Liver (tissue), 3 donors: ENCODE results near the gene C12orf57.

Experiments used
- CTCF ChIP-seq: fragments of 150-350 bp; IDR thresholded peaks from 2 replicates; pipeline ENCODE4 v1.5.1; 2017; ENCODE audit warnings: improper control_type of control experiment, low read depth, low read length; ENCODE audit not compliant: missing input control
- EGR1 ChIP-seq, 2 donors: IDR thresholded peaks; 2 replicates each; pipeline ENCODE4 v1.6.1; 2016 to 2018; ENCODE audit warnings: antibody characterized with exemption in 2 of 2, low read depth in 2 of 2
- FOXA1 ChIP-seq: IDR thresholded peaks from 2 replicates; pipeline ENCODE4 v1.6.1; 2016; ENCODE audit warnings: antibody characterized with exemption
- GABPA ChIP-seq, 2 donors: IDR thresholded peaks in 1 of 2; conservative IDR thresholded peaks in 1 of 2; 2 replicates each; pipeline ENCODE4 v1.6.1; 2016; ENCODE audit warnings: antibody characterized with exemption in 2 of 2, mild to moderate bottlenecking in 1 of 2, moderate library complexity in 1 of 2
- HNF4G ChIP-seq: IDR thresholded peaks from 2 replicates; pipeline ENCODE4 v1.6.1; 2016; ENCODE audit warnings: antibody characterized with exemption
- JUND ChIP-seq, 2 donors: IDR thresholded peaks; 2 replicates each; pipeline ENCODE4 v1.6.1; 2016; ENCODE audit warnings: antibody characterized with exemption in 2 of 2
- REST ChIP-seq: IDR thresholded peaks from 2 replicates; pipeline ENCODE4 v1.6.1; 2016; ENCODE audit warnings: antibody characterized with exemption, mild to moderate bottlenecking
- SP1 ChIP-seq: IDR thresholded peaks from 2 replicates; pipeline ENCODE4 v1.6.1; 2018; ENCODE audit warnings: antibody characterized with exemption, mild to moderate bottlenecking
- TAF1 ChIP-seq: conservative IDR thresholded peaks from 2 replicates; pipeline ENCODE4 v1.6.1; 2016; ENCODE audit warnings: antibody characterized with exemption, mild to moderate bottlenecking
- YY1 ChIP-seq: IDR thresholded peaks from 2 replicates; pipeline ENCODE4 v1.6.1; 2016; ENCODE audit warnings: antibody characterized with exemption, mild to moderate bottlenecking
- ZBTB33 ChIP-seq: IDR thresholded peaks from 2 replicates; pipeline ENCODE4 v1.6.1; 2016; ENCODE audit warnings: antibody characterized with exemption
- TF ChIP-seq, protein P1 (sequence below): IDR thresholded peaks from 2 replicates; pipeline ENCODE4 v1.6.1; 2016; ENCODE audit warnings: antibody characterized with exemption
- TF ChIP-seq, protein P2 (sequence below): IDR thresholded peaks from 2 replicates; pipeline ENCODE4 v1.6.1; 2016; ENCODE audit warnings: antibody characterized with exemption
- donor health status: healthy.
- donor health status: healthy.

- TF ChIP-seq CTCF = no peak
- no peak for TF ChIP-seq FOXA1
- TF ChIP-seq TAF1 = no peak
- TF ChIP-seq, protein P1, sequence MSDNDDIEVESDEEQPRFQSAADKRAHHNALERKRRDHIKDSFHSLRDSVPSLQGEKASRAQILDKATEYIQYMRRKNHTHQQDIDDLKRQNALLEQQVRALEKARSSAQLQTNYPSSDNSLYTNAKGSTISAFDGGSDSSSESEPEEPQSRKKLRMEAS = no peak
- TF ChIP-seq, protein P2, sequence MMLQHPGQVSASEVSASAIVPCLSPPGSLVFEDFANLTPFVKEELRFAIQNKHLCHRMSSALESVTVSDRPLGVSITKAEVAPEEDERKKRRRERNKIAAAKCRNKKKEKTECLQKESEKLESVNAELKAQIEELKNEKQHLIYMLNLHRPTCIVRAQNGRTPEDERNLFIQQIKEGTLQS = no peak
- no peak for TF ChIP-seq REST
- TF ChIP-seq ZBTB33 = no peak
- TF ChIP-seq GABPA (IDR thresholded peaks at IDR 0.05 in 1 of 2, conservative IDR thresholded peaks at IDR 0.05 in 1 of 2) = no peak
- no peak for TF ChIP-seq EGR1 (IDR thresholded peaks at IDR 0.05; ENCODE audit: low read depth in 2 of 2)
- TF ChIP-seq YY1 = no peak
- TF ChIP-seq JUND (IDR thresholded peaks at IDR 0.05) = no peak
- no peak for TF ChIP-seq HNF4G
- TF ChIP-seq SP1 = no peak
Observed at GRCh38 chr12:6941782-6942181, 2.0 kb upstream of the C12orf57 start.
